Measurements from ENCODE around the gene SYS1.

Gene SYS1

GRCh38 chr20:45362804-45363610, at the start of gene SYS1:
Gene SYS1, plus strand, starts transcription at chr20:45363156. Its CDS starts 376 bp downstream, at chr20:45363532.
- FAIRE-seq = peak; percentile 84

- FAIRE-seq = no peak
Measured at GRCh38 chr20:45313943-45314342, 49.0 kb upstream of the SYS1 start.

- FAIRE-seq = no peak
Measured at GRCh38 chr20:45315672-45316071, 47.3 kb upstream of the SYS1 start.

- no peak for FAIRE-seq
Measured at GRCh38 chr20:45316150-45317080, 46.5 kb upstream of the SYS1 start.

- FAIRE-seq = no peak
Measured at GRCh38 chr20:45317826-45318225, 45.1 kb upstream of the SYS1 start.

GRCh38 chr20:45318386-45318939, 44.5 kb upstream of the SYS1 start:
- no peak for FAIRE-seq

GRCh38 chr20:45318948-45319347, 44.0 kb upstream of the SYS1 start:
- FAIRE-seq = no peak

- FAIRE-seq = no peak
Measured at GRCh38 chr20:45320948-45321595, 41.9 kb upstream of the SYS1 start.

GRCh38 chr20:45322952-45323383, 40.0 kb upstream of the SYS1 start:
- no peak for FAIRE-seq

- no peak for FAIRE-seq
Measured at GRCh38 chr20:45323731-45324130, 39.2 kb upstream of the SYS1 start.

GRCh38 chr20:45325371-45325770, 37.6 kb upstream of the SYS1 start:
- FAIRE-seq = no peak

GRCh38 chr20:45328451-45328850, 34.5 kb upstream of the SYS1 start:
- no peak for FAIRE-seq

GRCh38 chr20:45329497-45330319, 33.2 kb upstream of the SYS1 start:
- no peak for FAIRE-seq

GRCh38 chr20:45330476-45330875, 32.5 kb upstream of the SYS1 start:
- no peak for FAIRE-seq

GRCh38 chr20:45336530-45337366, 26.2 kb upstream of the SYS1 start:
- FAIRE-seq = no peak

- no peak for FAIRE-seq
Measured at GRCh38 chr20:45337367-45338120, 25.4 kb upstream of the SYS1 start.

- FAIRE-seq = no peak
Measured at GRCh38 chr20:45338121-45339030, 24.6 kb upstream of the SYS1 start.

- FAIRE-seq = no peak
Measured at GRCh38 chr20:45339084-45339483, 23.9 kb upstream of the SYS1 start.

- FAIRE-seq = no peak
Measured at GRCh38 chr20:45339799-45340198, 23.2 kb upstream of the SYS1 start.

Data from endometrium (tissue), 2 donors.